ENCODE data around the gene LTBP4. TPM values are rescaled to one million over a fixed set of nuclear protein-coding genes. Genes with fewer than 3 reads are reported as not detected.

Gene LTBP4
- total RNA-seq (100 to 1,000 TPM in 4 of 5 experiments, 10 to 100 TPM in 1; 62.4 to 116 (median 111) TPM), polyA plus RNA-seq (10 to 100 TPM; 21.8 to 41.4 TPM), total RNA-seq (39.0 reads per million, percentile 66 among the genes with 10 or more reads in this experiment)

GRCh38 chr19:40601134-40601974 lies at the start of gene LTBP4:
TSS of gene LTBP4 (plus strand) at chr19:40601369. CDS start at chr19:40601388, 19 bp downstream.
- H3K27ac Mint-ChIP-seq: peak within 1 kb of the TSS in 3 of 9 donors; percentile 28 to 48 (median 43)
- ChIA-PET POLR2A (interaction anchor here (1.0 to 2.0 kb wide), 3 partner anchors 10 to 25 kb away, joined by 3 to 6 read pairs (median 3); no protein-coding TSS in a partner anchor), CTCF (interaction anchor here (0.9 to 1.6 kb wide), 3 partner anchors 8 to 20 kb away, joined by 3 to 6 read pairs (median 3); no protein-coding TSS in a partner anchor)
- Histone ChIP-seq H3K27me3 (ENCODE audit: control insufficient read depth in 2 of 2, insufficient read depth in 2 of 2, low read length in 2 of 2) (peaks cover 17 to 25% of the 10 kb centered on the region in 2 donors), H3K4me1 (ENCODE audit: control insufficient read depth in 2 of 2, insufficient read depth in 2 of 2, low read length in 2 of 2) (peaks cover 58 to 59% of the 10 kb centered on the region in 2 donors), H3K9me3 (ENCODE audit: control insufficient read depth in 2 of 3, low read length in 3 of 3) (no peaks in the 10 kb centered on the region), H3K27ac (ENCODE audit: low read depth, low read length) (no peak within 1 kb of the TSS), H3K36me3 (ENCODE audit: control insufficient read depth in 2 of 3, insufficient read depth in 3 of 3, low read length in 3 of 3) (no peaks in the 10 kb centered on the region), H3K4me3 (ENCODE audit: low read length) (peak within 1 kb of the TSS; percentile 43)
- peaks cover 24 to 76% (median 63%) of the 10 kb centered on the region in 7 donors for H3K4me1 Mint-ChIP-seq
- peaks cover 0 to 1% (median 0%) of the 10 kb centered on the region in 5 donors for H3K36me3 Mint-ChIP-seq
- intact Hi-C loops (cut with micrococcal nuclease): loop anchor here in 1 of 2 donors (10.0 kb wide), 2 partner anchors 457 to 953 kb away; no protein-coding TSS in a partner anchor
- DNase-seq (peak in 2 of 9 donors; percentile 17 to 61), ATAC-seq (no peak)
- H3K4me3 Mint-ChIP-seq: peak within 1 kb of the TSS; percentile 49 to 76 (median 68)
- H3K27me3 Mint-ChIP-seq: peaks cover 29 to 52% (median 37%) of the 10 kb centered on the region in 5 donors
- peaks cover 0 to 3% (median 0%) of the 10 kb centered on the region in 11 donors for H3K9me3 Mint-ChIP-seq

- no peaks in the 10 kb centered on the region for H3K9me3 Mint-ChIP-seq
- H3K27me3 Mint-ChIP-seq: peaks cover 47 to 68% (median 53%) of the 10 kb centered on the region in 5 donors
- intact Hi-C loops (cut with micrococcal nuclease): no loop called here
Observed at GRCh38 chr19:40552848-40553247, 48.3 kb upstream of the LTBP4 start.

GRCh38 chr19:40553885-40554857 lies 47.0 kb upstream of the LTBP4 start:
- ChIA-PET CTCF (interaction anchor here (1.4 kb wide), 1 partner anchor 24 kb away, joined by 3 read pairs; no protein-coding TSS in a partner anchor), POLR2A (no interaction called here)
- intact Hi-C loops (cut with micrococcal nuclease): no loop called here
- H3K4me3 ChIP-seq (ENCODE audit: low read length): no peak overlapping the region
- ATAC-seq (no peak), DNase-seq (no peak)
- H3K36me3 Mint-ChIP-seq: peaks cover 0 to 3% (median 0%) of the 10 kb centered on the region in 5 donors
- H3K4me3 Mint-ChIP-seq: no peak overlapping the region
- H3K9me3 ChIP-seq (ENCODE audit: control insufficient read depth in 2 of 3, low read length in 3 of 3): no peaks in the 10 kb centered on the region
- no peaks in the 10 kb centered on the region for H3K27me3 ChIP-seq (ENCODE audit: control insufficient read depth in 2 of 2, insufficient read depth in 2 of 2, low read length in 2 of 2)
- no peaks in the 10 kb centered on the region for H3K9me3 Mint-ChIP-seq
- H3K4me1 Mint-ChIP-seq: peaks cover 0 to 10% (median 6%) of the 10 kb centered on the region in 7 donors
- no peak overlapping the region for H3K27ac ChIP-seq (ENCODE audit: low read depth, low read length)
- H3K27me3 Mint-ChIP-seq: peaks cover 43 to 65% (median 53%) of the 10 kb centered on the region in 5 donors
- peaks cover 0 to under 1% of the 10 kb centered on the region in 2 donors for H3K4me1 ChIP-seq (ENCODE audit: control insufficient read depth in 2 of 2, insufficient read depth in 2 of 2, low read length in 2 of 2)
- H3K36me3 ChIP-seq (ENCODE audit: control insufficient read depth in 2 of 3, insufficient read depth in 3 of 3, low read length in 3 of 3): no peaks in the 10 kb centered on the region
- H3K27ac Mint-ChIP-seq: peak overlapping the region in 1 of 9 donors; percentile 25

More at GRCh38 chr19:40552848-40553247, 48.3 kb upstream of the LTBP4 start:
- Mint-ChIP-seq H3K4me1 (peaks cover 0 to 14% (median 12%) of the 10 kb centered on the region in 7 donors), H3K36me3 (peaks cover 0 to 3% (median 0%) of the 10 kb centered on the region in 5 donors), H3K4me3 (no peak overlapping the region), H3K27ac (no peak overlapping the region)
- Histone ChIP-seq H3K27ac (ENCODE audit: low read depth, low read length) (no peak overlapping the region), H3K9me3 (ENCODE audit: control insufficient read depth in 2 of 3, low read length in 3 of 3) (no peaks in the 10 kb centered on the region), H3K4me3 (ENCODE audit: low read length) (no peak overlapping the region), H3K27me3 (ENCODE audit: control insufficient read depth in 2 of 2, insufficient read depth in 2 of 2, low read length in 2 of 2) (peaks cover 0 to 6% of the 10 kb centered on the region in 2 donors), H3K4me1 (ENCODE audit: control insufficient read depth in 2 of 2, insufficient read depth in 2 of 2, low read length in 2 of 2) (peaks cover 0 to 5% of the 10 kb centered on the region in 2 donors), H3K36me3 (ENCODE audit: control insufficient read depth in 2 of 3, insufficient read depth in 3 of 3, low read length in 3 of 3) (no peaks in the 10 kb centered on the region)
- ChIA-PET CTCF (interaction anchor here (1.0 to 1.4 kb wide), 2 partner anchors 23 to 46 kb away, joined by 3 to 4 read pairs; no protein-coding TSS in a partner anchor), POLR2A (no interaction called here)
- DNase-seq: no peak
- ATAC-seq: no peak

- Histone ChIP-seq H3K27ac (ENCODE audit: low read depth, low read length) (no peak overlapping the region), H3K4me1 (ENCODE audit: control insufficient read depth in 2 of 2, insufficient read depth in 2 of 2, low read length in 2 of 2) (no peaks in the 10 kb centered on the region), H3K9me3 (ENCODE audit: control insufficient read depth in 2 of 3, low read length in 3 of 3) (no peaks in the 10 kb centered on the region), H3K36me3 (ENCODE audit: control insufficient read depth in 2 of 3, insufficient read depth in 3 of 3, low read length in 3 of 3) (no peaks in the 10 kb centered on the region), H3K27me3 (ENCODE audit: control insufficient read depth in 2 of 2, insufficient read depth in 2 of 2, low read length in 2 of 2) (no peaks in the 10 kb centered on the region), H3K4me3 (ENCODE audit: low read length) (no peak overlapping the region)
- ChIA-PET CTCF (interaction anchor here (0.6 to 1.6 kb wide), 2 partner anchors 14 to 351 kb away, joined by 3 to 5 read pairs; no protein-coding TSS in a partner anchor), POLR2A (interaction anchor here (1.2 kb wide), 1 partner anchor 54 kb away, joined by 4 read pairs; no protein-coding TSS in a partner anchor)
- Mint-ChIP-seq H3K4me3 (no peak overlapping the region), H3K27ac (no peak overlapping the region), H3K27me3 (peaks cover 35 to 57% (median 46%) of the 10 kb centered on the region in 5 donors), H3K36me3 (peaks cover 0 to 5% (median 0%) of the 10 kb centered on the region in 5 donors), H3K4me1 (peaks cover 0 to 11% (median 4%) of the 10 kb centered on the region in 7 donors), H3K9me3 (no peaks in the 10 kb centered on the region)
- ATAC-seq (no peak), DNase-seq (no peak)
- intact Hi-C loops (cut with micrococcal nuclease): no loop called here
Observed at GRCh38 chr19:40555978-40556689, 45.0 kb upstream of the LTBP4 start.

GRCh38 chr19:40556953-40557530 lies 44.1 kb upstream of the LTBP4 start:
- intact Hi-C loops (cut with micrococcal nuclease): no loop called here
- H3K4me1 ChIP-seq (ENCODE audit: control insufficient read depth in 2 of 2, insufficient read depth in 2 of 2, low read length in 2 of 2): no peaks in the 10 kb centered on the region
- no peak overlapping the region for H3K27ac Mint-ChIP-seq
- ChIA-PET CTCF (interaction anchor here (0.6 to 1.6 kb wide), 2 partner anchors 13 to 757 kb away, joined by 3 read pairs; no protein-coding TSS in a partner anchor), POLR2A (interaction anchor here (1.2 kb wide), 1 partner anchor 53 kb away, joined by 4 read pairs; no protein-coding TSS in a partner anchor)
- peaks cover 0 to 11% (median 4%) of the 10 kb centered on the region in 7 donors for H3K4me1 Mint-ChIP-seq
- no peaks in the 10 kb centered on the region for H3K9me3 ChIP-seq (ENCODE audit: control insufficient read depth in 2 of 3, low read length in 3 of 3)
- peaks cover 36 to 58% (median 47%) of the 10 kb centered on the region in 5 donors for H3K27me3 Mint-ChIP-seq
- H3K4me3 Mint-ChIP-seq: no peak overlapping the region
- H3K36me3 ChIP-seq (ENCODE audit: control insufficient read depth in 2 of 3, insufficient read depth in 3 of 3, low read length in 3 of 3): no peaks in the 10 kb centered on the region
- no peak overlapping the region for H3K4me3 ChIP-seq (ENCODE audit: low read length)
- H3K27ac ChIP-seq (ENCODE audit: low read depth, low read length): no peak overlapping the region
- peaks cover 0 to 6% (median 5%) of the 10 kb centered on the region in 5 donors for H3K36me3 Mint-ChIP-seq
- no peaks in the 10 kb centered on the region for H3K27me3 ChIP-seq (ENCODE audit: control insufficient read depth in 2 of 2, insufficient read depth in 2 of 2, low read length in 2 of 2)
- ATAC-seq: no peak
- no peak for DNase-seq
- no peaks in the 10 kb centered on the region for H3K9me3 Mint-ChIP-seq
